OCI-LY3 (cell line): ENCODE results near the gene LENG8.

Experiments
- CTCF ChIP-seq: fragments of 200-600, 300-600 bp; sonication (generic); IDR thresholded peaks from 2 replicates; pipeline ENCODE4 v1.5.1; 2014; ENCODE audit warnings: antibody characterized with exemption, low read length, low read depth
- EZH2phosphoT487 ChIP-seq: fragments of 200-600 bp; shearing (Covaris generic); IDR thresholded peaks from 2 replicates; pipeline ENCODE4 v1.6.1; 2018; ENCODE audit warnings: antibody characterized with exemption, mixed run types, low read depth

GRCh38 chr19:54403054-54403453, 45.9 kb upstream of the LENG8 start:
- TF ChIP-seq CTCF (no peak), EZH2phosphoT487 (no peak)
